A673 (cell line): ENCODE measurements around the gene CCDC89. TPM values are rescaled to one million over a fixed set of nuclear protein-coding genes. Genes with fewer than 3 reads are reported as not detected.

ENCODE experiments used
- BruUV-seq: library from RNA; stranded (reverse); fragments of 400-500 nt; replicated peaks from 2 replicates; lab custom pipeline; 2021; lab: Mats Ljungman, UMichigan
- CTCF ChIA-PET: fragments of 300-600 bp; sonication (Branson Sonifier 250); formaldehyde crosslinking; loops from one replicate; lab custom pipeline; 2022; ENCODE audit warnings: antibody characterized with exemption; lab: Charles Lee
- POLR2A ChIA-PET: fragments of 300-600 bp; sonication (Branson Sonifier 250); formaldehyde crosslinking; loops from one replicate; lab custom pipeline; 2022; ENCODE audit warnings: antibody characterized with exemption; ENCODE audit not compliant: low non-redundant PET; lab: Charles Lee
- DNase-seq: peaks from one replicate; pipeline ENCODE4 v3.0.0-alpha.2; 2015; ENCODE audit warnings: low spot score
- H3K27ac ChIP-seq: fragments of 200-600 bp; sonication (generic); 2 replicates; pipeline ENCODE4 v1.5.1; 2016; ENCODE audit warnings: mixed run types, low read depth, mild to moderate bottlenecking, mixed read lengths, antibody characterized with exemption, low read length; ENCODE audit not compliant: poor library complexity, severe bottlenecking
- H3K27me3 ChIP-seq: fragments of 200-600 bp; sonication (generic); replicated peaks from 2 replicates; pipeline ENCODE4 v1.6.1; 2017; ENCODE audit warnings: mixed run types, low read depth, mild to moderate bottlenecking, mixed read lengths, antibody characterized with exemption, low read length; ENCODE audit not compliant: insufficient read depth, poor library complexity
- H3K36me3 ChIP-seq: fragments of 200-600 bp; sonication (generic); 2 replicates; pipeline ENCODE4 v1.6.1; 2016; ENCODE audit warnings: mixed run types, mild to moderate bottlenecking, mixed read lengths, antibody characterized with exemption, low read length; ENCODE audit not compliant: insufficient read depth, poor library complexity, severe bottlenecking
- H3K4me1 ChIP-seq: fragments of 200-600 bp; sonication (generic); 2 replicates; pipeline ENCODE4 v1.6.1; 2017; ENCODE audit warnings: mixed run types, mild to moderate bottlenecking, mixed read lengths, antibody characterized with exemption, low read length; ENCODE audit not compliant: insufficient read depth, poor library complexity, severe bottlenecking
- H3K4me3 ChIP-seq: fragments of 200-600 bp; sonication (generic); 2 replicates; pipeline ENCODE4 v1.5.1; 2016; ENCODE audit warnings: low read depth, mixed run types, mild to moderate bottlenecking, mixed read lengths, low read length; ENCODE audit not compliant: poor library complexity, severe bottlenecking
- H3K9me3 ChIP-seq: fragments of 200-600 bp; sonication (generic); 2 replicates; pipeline ENCODE4 v1.6.1; 2016; ENCODE audit warnings: mixed run types, low read depth, mild to moderate bottlenecking, mixed read lengths, antibody characterized with exemption, low read length; ENCODE audit not compliant: poor library complexity, severe bottlenecking
- CTCF ChIP-seq: fragments of 300-800, 200-600 bp; sonication (generic); conservative IDR thresholded peaks from 2 replicates; pipeline ENCODE4 v1.5.1; 2017; ENCODE audit warnings: low read depth, mild to moderate bottlenecking, antibody characterized with exemption, low read length, moderate library complexity, mixed read lengths
- EZH2 ChIP-seq: fragments of 200-600 bp; sonication (generic); IDR thresholded peaks from 2 replicates; pipeline ENCODE4 v1.6.1; 2017; ENCODE audit warnings: borderline replicate concordance, low read depth, mild to moderate bottlenecking, mixed read lengths, antibody characterized with exemption, low read length; ENCODE audit not compliant: poor library complexity, severe bottlenecking
- intact Hi-C: fragments of 100-400 bp; cut with micrococcal nuclease; formaldehyde crosslinking; loops from one replicate; pipeline ENCODE4 v1.10.0; 2022; ENCODE audit not compliant: unreplicated experiment
- total RNA-seq: library from RNA; stranded (reverse); gene quantifications from 2 replicates; pipeline ENCODE4 v1.2.3, GENCODE V29; 2021

CCDC89 gene
- total RNA-seq, 1 experiment from 2014 or later: 0.41 TPM

DNA sequence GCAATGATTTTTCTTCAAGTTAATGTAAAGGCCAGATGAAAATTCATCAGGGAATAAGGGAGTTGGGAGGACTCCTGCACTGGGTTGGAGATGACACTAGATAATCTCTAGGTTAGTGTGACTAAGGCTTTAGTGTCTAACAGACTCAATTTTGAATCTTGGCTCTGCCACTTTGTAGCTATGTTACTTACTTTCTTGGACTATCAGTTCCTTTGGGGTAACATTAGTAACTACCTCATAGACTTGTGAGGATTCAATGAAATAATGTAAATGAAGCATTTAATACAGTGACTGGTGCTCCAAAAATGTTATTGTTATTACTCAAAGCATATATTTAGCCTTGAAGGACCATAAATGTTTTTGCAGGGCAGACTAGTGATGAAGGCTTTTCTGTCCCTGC, 9.6 kb upstream of the CCDC89 start:
- no peaks in the 10 kb centered on the region for H3K4me1 ChIP-seq
- DNase-seq: no peak
- intact Hi-C loops: loop anchor here (5.0 kb wide), 1 partner anchor 147 kb away; no protein-coding TSS in a partner anchor
- no peaks in the 10 kb centered on the region for H3K36me3 ChIP-seq
- no TSS peak for BruUV-seq
- H3K9me3 ChIP-seq: no peaks in the 10 kb centered on the region
- H3K27ac ChIP-seq: no peak overlapping the region
- no peak overlapping the region for H3K4me3 ChIP-seq
- TF ChIP-seq EZH2 (no peak), CTCF (no peak)
- H3K27me3 ChIP-seq: peaks cover 21% of the 10 kb centered on the region
- POLR2A ChIA-PET: no interaction called here
- CTCF ChIA-PET: no interaction called here

GRCh38 chr11:85694385-85694980, 8.5 kb upstream of the CCDC89 start:
- CTCF ChIA-PET: no interaction called here
- TF ChIP-seq EZH2 (no peak), CTCF (peak; percentile 66)
- POLR2A ChIA-PET: no interaction called here
- no peak overlapping the region for H3K4me3 ChIP-seq
- BruUV-seq: no TSS peak
- no peaks in the 10 kb centered on the region for H3K36me3 ChIP-seq
- peak; percentile 58 for DNase-seq
- H3K4me1 ChIP-seq: no peaks in the 10 kb centered on the region
- no peaks in the 10 kb centered on the region for H3K9me3 ChIP-seq
- H3K27ac ChIP-seq: no peak overlapping the region
- intact Hi-C loops: loop anchor here (5.0 kb wide), 1 partner anchor 133 kb away; no protein-coding TSS in a partner anchor
- peaks cover 22% of the 10 kb centered on the region for H3K27me3 ChIP-seq

DNA sequence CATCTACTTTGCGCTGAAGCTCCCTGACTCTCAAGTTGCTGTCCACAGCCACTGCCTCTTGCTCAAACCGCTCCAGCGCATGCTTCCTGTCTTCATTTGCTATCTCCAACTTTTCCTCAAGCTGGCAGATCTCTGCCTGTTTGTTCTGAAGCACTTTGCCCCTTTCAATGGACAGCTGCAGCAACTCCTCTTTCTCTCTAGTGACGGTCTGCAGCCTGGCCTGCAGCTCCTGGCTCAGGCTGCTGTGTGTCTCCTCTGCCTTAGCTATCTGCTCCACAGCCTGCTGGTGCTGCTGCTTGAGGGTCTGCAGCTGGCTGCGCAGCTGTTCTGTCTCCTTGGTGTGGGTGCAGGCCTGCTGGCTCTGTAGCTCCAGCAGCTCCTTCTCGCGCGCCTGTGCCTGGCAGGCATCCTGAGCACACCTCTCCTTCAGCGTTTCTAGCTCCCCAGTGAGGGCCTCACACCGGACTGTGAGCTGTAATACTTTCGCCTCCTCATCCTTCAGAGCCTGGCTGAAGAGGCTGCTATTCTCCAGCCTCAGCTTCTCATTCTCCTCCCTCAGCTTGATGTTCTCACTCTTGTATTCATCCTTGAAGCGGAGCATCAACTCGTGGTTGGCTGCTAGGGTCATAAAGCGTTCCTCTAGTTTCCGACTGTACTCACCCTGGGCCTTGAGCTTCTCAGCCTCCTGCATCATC, 723 bp downstream of the CCDC89 start:
- Histone ChIP-seq H3K27ac (no peak overlapping the region), H3K9me3 (no peaks in the 10 kb centered on the region), H3K4me1 (no peaks in the 10 kb centered on the region), H3K4me3 (peak overlapping the region; percentile 36), H3K27me3 (peaks cover 13% of the 10 kb centered on the region), H3K36me3 (no peaks in the 10 kb centered on the region)
- ChIA-PET CTCF (no interaction called here), POLR2A (no interaction called here)
- intact Hi-C loops: no loop called here
- no TSS peak for BruUV-seq
- TF ChIP-seq CTCF (no peak), EZH2 (no peak)
- DNase-seq: no peak
